ENCODE data around the gene MEIS3. TPM values are rescaled to one million over a fixed set of nuclear protein-coding genes. Genes with fewer than 3 reads are reported as not detected.

MEIS3 gene
- total RNA-seq, 1 donor from 2014 or later, result 25.5 TPM

DNA sequence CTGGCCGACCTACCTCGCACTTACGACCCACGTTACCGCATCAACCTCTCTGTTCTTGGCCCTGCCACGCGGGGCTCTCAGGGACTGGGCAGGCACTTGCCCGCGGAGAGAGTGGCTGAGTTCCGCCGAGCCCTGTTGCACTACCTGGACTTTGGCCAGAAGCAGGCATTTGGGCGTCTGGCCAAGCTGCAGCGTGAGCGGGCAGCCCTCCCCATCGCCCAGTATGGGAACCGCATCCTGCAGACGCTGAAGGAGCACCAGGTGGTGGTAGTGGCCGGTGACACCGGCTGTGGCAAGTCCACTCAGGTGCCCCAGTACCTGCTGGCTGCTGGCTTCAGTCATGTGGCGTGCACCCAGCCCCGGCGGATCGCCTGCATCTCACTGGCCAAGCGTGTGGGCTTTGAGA, 66.0 kb downstream of the MEIS3 start:
- H3K27ac Mint-ChIP-seq, result no peak overlapping the region
- peaks cover 18% of the 10 kb centered on the region for H3K4me1 Mint-ChIP-seq (ENCODE audit: low read depth)
- no peak for DNase-seq (ENCODE audit: low spot score, unreplicated experiment)
- H3K27me3 Mint-ChIP-seq, result no peaks in the 10 kb centered on the region
- H3K9me3 Mint-ChIP-seq (ENCODE audit: low read depth), result no peaks in the 10 kb centered on the region
- H3K36me3 Mint-ChIP-seq (ENCODE audit: insufficient read depth), result peaks cover 30% of the 10 kb centered on the region
- TF ChIP-seq, protein P1, sequence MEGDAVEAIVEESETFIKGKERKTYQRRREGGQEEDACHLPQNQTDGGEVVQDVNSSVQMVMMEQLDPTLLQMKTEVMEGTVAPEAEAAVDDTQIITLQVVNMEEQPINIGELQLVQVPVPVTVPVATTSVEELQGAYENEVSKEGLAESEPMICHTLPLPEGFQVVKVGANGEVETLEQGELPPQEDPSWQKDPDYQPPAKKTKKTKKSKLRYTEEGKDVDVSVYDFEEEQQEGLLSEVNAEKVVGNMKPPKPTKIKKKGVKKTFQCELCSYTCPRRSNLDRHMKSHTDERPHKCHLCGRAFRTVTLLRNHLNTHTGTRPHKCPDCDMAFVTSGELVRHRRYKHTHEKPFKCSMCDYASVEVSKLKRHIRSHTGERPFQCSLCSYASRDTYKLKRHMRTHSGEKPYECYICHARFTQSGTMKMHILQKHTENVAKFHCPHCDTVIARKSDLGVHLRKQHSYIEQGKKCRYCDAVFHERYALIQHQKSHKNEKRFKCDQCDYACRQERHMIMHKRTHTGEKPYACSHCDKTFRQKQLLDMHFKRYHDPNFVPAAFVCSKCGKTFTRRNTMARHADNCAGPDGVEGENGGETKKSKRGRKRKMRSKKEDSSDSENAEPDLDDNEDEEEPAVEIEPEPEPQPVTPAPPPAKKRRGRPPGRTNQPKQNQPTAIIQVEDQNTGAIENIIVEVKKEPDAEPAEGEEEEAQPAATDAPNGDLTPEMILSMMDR (IDR thresholded peaks at IDR 0.05; ENCODE audit: unreplicated experiment), result no peak
- H3K4me3 Mint-ChIP-seq (ENCODE audit: low read depth), result no peak overlapping the region

Other genes with a start within 250 kb of the MEIS3 start
- gene BBC3, start 188.3 kb downstream of the MEIS3 start, total RNA-seq, result 18.3 and 23.5 TPM in 2 replicates
- 34.4 and 36.1 TPM in 2 replicates for gene CCDC9, start 163.0 kb downstream of the MEIS3 start, total RNA-seq
- 9.1 and 11.8 TPM in 2 replicates for gene INAFM1, start 144.6 kb downstream of the MEIS3 start, total RNA-seq
- 2.4 and 2.9 TPM in 2 replicates for gene C5AR1, start 109.7 kb downstream of the MEIS3 start, total RNA-seq
- not detected in 2 replicates for gene C5AR2, start 87.4 kb downstream of the MEIS3 start, total RNA-seq
- gene DHX34, start 70.2 kb downstream of the MEIS3 start, total RNA-seq, result 37.7 and 42.1 TPM in 2 replicates
- gene SLC8A2, start 52.4 kb upstream of the MEIS3 start, total RNA-seq, result 1.2 and 1.4 TPM in 2 replicates
- 29.9 and 30.5 TPM in 2 replicates for gene KPTN, start 64.7 kb upstream of the MEIS3 start, total RNA-seq
- 77.8 and 80.0 TPM in 2 replicates for gene NAPA, start 95.5 kb upstream of the MEIS3 start, total RNA-seq
- gene ZNF541, start 153.6 kb upstream of the MEIS3 start, total RNA-seq, result not detected in 2 replicates
- gene BICRA, start 189.6 kb upstream of the MEIS3 start, total RNA-seq, result 31.9 and 37.4 TPM in 2 replicates

Data from progenitor cell of endocrine pancreas (in vitro differentiated cells).